Amygdala (tissue), 56 donors: ENCODE measurements around the gene AKR1C3.
"Not testable (repeated sequence)": the region's sequence is repeated elsewhere in the genome, so short reads cannot be mapped to it uniquely, and the experiment has no call there.

ENCODE experiments used
- DNase-seq, 56 donors: peaks; one replicate each; lab custom pipeline; 2025; lab: John Stamatoyannopoulos, UW

AKR1C3 gene

DNA sequence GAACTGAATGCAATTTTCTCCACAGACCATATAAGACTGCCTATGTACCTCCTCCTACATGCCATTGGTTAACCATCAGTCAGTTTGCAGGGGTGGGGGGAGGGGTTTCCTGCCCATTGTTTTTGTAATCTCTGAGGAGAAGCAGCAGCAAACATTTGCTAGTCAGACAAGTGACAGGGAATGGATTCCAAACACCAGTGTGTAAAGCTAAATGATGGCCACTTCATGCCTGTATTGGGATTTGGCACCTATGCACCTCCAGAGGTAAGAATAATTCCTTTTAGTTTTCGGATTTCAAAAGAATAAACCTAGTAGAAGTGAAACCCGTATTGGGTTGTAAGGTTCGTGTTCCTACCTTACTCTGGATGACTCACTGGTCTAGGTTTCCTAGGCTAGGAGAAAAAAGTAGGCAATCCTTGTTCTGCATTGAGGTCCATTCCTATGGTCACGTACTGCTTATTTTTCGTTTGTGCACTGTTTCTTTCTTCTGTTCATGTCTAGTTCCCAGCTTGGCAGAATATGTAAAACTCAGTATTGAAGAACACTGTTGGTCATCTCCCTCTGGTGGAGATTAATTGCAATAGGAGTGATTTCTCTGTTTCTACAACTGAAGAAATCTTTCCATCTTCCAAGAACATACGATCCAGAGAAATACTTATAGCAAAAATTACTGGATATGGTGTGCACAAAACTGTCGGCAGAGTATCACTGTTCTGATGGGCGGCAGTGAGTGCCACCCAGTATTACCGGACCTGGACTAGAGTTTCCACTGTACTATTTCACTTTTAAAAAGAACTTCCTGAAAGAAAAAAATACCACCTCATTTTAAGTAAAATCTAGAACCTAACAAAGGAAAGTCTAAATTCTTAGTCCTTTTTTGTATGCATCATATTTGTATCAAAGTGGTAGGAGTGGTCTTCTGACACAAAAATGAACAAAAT lies at the start of gene AKR1C3:
Gene AKR1C3 (plus strand): TSS at position 150 of the 941 bp plus-strand sequence. CDS start 31 bp downstream, at position 181.
- peak in 7 of 56 donors; percentile 0 to 35 (median 1) for DNase-seq

DNA sequence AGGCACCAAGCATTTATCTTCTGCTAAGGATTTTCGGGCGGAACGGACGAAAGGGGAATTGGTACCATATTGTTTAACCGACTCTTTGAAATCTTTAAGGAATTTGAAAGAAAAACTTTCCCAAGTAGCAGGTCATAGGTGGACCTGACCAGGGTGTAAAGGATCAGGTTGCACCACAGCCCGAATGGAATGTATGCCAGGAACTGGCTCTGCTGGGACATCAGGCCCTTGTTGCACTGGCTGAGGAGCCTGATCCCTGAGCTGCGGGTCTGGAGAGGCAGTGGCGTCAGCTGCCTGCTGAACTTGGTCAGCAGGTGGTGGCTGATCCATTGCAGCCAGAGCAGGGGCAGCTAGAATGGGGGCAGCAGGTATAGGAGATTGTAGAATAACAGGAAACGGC lies 49.1 kb upstream of the AKR1C3 start:
- no peak for DNase-seq

GRCh38 chr10:5046410-5046809 lies 47.8 kb upstream of the AKR1C3 start:
- no peak for DNase-seq

- not testable (repeated sequence) for DNase-seq
Observed at GRCh38 chr10:5047055-5047454, 47.2 kb upstream of the AKR1C3 start.

DNA sequence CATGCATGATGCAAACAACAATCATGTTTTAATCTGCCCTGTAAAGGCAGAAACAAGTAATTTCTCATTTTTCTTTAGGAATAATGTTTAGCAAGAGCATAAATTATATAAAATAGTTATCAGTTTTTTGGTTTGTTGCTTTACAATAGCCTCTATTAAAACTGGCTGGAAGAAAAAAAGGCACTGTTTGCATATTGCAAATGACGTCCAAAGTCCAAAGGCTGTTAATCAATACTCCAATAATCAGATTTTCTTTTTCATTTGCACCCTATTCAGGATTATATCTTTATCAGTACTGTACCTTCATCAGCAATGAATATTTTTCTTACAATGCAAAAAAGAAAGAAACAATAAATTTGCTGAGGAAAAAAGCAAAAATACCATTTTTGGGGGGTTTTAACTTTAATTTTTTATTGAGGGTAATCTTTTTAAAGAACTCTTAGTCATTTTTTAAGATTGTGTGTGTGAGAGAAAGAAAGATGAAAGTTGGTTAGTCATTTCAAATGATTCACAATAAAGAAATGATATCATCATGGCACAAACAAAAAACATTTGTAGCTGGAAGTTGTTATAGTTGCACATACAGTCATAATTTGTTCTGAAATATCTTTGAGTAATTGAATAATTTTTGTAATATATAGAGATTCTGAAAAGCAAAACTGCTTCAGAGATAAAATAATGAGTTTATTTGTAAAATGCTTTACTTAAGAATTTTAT lies 46.1 kb upstream of the AKR1C3 start:
- DNase-seq, result no peak

- not testable (repeated sequence) for DNase-seq
Observed at GRCh38 chr10:5052951-5053500, 41.2 kb upstream of the AKR1C3 start.

DNA sequence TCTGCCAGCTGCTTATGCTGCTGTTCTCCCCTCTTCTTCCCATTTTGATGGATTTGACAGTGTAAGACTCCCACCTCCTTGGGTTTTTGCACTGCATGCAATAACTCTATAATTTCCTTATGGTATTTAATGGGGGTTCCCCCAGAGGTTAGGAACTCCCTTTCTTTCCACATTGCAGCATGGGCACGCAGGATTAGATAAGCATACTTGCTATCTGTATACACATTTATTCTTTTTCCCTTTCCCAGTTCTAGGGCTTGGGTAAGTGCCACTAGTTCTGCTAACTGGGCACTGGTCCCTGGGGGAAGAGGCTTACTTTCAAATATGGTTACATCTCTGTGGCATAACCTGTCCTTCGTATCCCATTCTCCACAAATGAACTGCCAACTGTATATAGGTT lies 39.4 kb upstream of the AKR1C3 start:
- not testable (repeated sequence) for DNase-seq

- DNase-seq, result not testable (repeated sequence)
Observed at GRCh38 chr10:5059267-5059666, 34.9 kb upstream of the AKR1C3 start.

GRCh38 chr10:5060791-5061190 lies 33.4 kb upstream of the AKR1C3 start:
- not testable (repeated sequence) for DNase-seq

GRCh38 chr10:5064656-5065055 lies 29.6 kb upstream of the AKR1C3 start:
- DNase-seq, result no peak

GRCh38 chr10:5068274-5068984 lies 25.8 kb upstream of the AKR1C3 start:
- DNase-seq, result no peak

DNA sequence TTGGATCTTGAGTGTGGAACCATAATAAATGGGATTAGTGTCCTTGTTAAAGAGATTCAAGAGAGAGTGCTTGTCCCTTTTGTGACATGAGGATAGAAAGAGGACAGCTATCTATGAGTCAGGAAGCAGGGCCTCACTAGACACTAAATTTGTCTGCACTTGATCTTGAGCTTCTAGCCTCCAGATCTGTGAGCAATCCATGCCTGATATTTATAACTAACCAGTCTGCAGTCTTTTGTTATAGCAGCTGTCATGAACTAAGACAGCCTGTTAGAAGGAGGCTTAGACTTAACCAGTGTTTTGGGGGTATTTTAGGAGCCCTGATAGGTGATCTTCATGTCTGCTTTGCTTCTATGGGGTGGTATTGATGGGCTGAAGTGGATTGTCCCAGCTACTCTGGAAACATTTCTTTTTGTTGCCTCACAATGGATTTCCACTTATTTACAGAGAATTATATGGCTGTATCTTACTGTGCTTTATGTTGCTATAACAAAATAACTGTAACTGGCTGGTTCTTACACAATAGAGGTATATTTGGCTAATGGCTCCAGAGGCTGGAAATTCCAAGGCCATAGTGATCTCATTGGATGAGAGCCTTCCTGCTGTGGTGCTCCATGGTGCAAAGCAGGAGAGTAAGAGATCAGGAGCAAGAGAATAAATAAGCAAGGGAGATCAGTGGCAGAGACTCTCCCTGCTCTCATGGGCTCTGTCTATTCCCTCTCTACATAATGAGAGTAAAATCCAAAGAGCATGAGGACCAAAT lies 23.4 kb upstream of the AKR1C3 start:
- no peak for DNase-seq

DNA sequence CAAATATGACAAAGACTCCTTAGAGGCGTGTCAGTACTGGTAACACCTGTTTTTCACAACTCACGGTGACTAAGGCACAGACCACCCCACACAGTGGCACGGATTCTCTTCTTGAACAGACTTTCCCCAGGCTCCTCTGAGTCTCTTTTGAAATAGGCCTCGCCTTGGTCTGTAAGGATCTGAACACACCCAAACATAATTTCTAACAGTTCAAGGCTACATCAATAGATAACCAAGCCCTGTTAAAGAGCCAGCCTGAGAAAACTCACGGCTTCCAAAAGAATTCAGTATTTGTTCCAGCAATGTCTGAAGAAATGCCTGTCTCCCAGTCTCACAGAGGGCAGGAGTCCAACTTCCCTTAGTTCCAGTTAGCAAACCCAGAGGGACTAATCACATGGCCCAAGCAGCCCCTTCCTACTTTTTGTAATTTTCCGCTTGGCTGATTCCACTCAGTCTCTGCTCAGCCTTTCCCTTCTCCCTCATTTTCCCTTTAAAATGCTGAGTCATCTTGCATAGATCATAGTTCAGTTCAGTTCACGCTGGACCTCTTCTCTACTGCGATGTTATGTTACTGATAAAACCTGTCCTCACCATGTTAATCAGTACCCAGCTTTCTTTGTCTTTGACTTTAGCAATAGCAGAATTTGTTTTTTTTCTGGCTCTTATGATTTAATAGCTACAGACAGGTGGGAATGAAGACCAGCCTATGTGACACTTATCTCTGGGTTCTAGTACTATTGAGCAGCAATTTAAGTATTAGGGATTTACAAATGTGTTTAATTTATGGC lies 22.6 kb upstream of the AKR1C3 start:
- DNase-seq, result peak in 28 of 56 donors; percentile 3 to 56 (median 19)

DNA sequence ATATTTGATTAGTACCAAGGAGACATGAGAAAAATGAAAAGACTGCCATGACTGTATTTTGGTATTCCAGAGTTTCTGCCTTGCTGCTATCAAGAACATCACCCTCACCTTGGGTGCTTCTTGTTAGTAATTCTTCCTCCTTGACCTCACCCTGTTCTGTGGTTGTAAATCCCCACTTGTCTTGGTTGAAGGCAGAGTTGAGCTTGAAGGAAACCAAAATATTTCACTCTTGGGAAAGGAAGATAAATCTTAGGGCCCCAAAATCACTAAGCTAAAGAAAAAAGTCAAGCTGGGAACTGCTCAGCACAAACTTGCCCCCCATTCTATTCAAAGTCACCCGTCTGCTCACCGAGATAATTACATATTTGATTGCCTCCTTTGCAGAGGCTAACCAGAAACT lies 20.6 kb upstream of the AKR1C3 start:
- no peak for DNase-seq

DNA sequence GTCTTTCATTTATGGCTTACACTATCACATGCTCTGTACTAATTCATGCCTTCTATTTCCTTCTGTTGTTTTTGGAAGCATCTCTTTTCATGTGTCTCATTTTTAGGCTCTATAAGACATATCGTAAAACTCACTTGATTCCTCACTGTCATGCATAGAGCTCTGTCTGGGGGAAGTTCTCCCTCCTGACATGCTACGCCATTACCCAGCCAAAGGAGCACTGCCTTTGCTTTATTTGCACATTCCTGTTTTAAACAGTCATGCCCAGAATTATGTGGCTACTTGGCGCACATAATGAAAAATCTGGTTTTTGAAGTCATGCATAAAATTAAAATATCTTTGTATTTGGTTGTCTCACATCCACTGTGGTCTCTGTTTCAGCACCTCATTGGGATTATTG lies 17.6 kb upstream of the AKR1C3 start:
- DNase-seq, result no peak

- DNase-seq, result no peak
Observed at GRCh38 chr10:5078547-5079180, 15.6 kb upstream of the AKR1C3 start.

- no peak for DNase-seq
Observed at GRCh38 chr10:5079306-5079830, 14.8 kb upstream of the AKR1C3 start.

GRCh38 chr10:5079836-5080235 lies 14.4 kb upstream of the AKR1C3 start:
- DNase-seq, result no peak
